ENCODE data around the gene IGF2R.

The IGF2R gene

GRCh38 chr6:159989492-159990480 lies 20.9 kb downstream of the IGF2R start:
- TF ChIP-seq CTCF (IDR thresholded peaks at IDR 0.05; ENCODE audit: low read depth, low read length) = no peak

GRCh38 chr6:159992366-159992765 lies 23.5 kb downstream of the IGF2R start:
- TF ChIP-seq CTCF (IDR thresholded peaks at IDR 0.05; ENCODE audit: low read depth, low read length) = no peak

More at GRCh38 chr6:159989492-159990480, 20.9 kb downstream of the IGF2R start:
- H3K4me3 ChIP-seq (ENCODE audit: low read depth, low read length) = no peak overlapping the region

GRCh38 chr6:159995405-159995804 lies 26.5 kb downstream of the IGF2R start:
- no peak overlapping the region for H3K4me3 ChIP-seq (ENCODE audit: low read depth, low read length)
- TF ChIP-seq CTCF (IDR thresholded peaks at IDR 0.05; ENCODE audit: low read depth, low read length) = no peak

More at GRCh38 chr6:159992366-159992765, 23.5 kb downstream of the IGF2R start:
- H3K4me3 ChIP-seq (ENCODE audit: low read depth, low read length) = no peak overlapping the region

GRCh38 chr6:159996087-159996622 lies 27.3 kb downstream of the IGF2R start:
- TF ChIP-seq CTCF (IDR thresholded peaks at IDR 0.05; ENCODE audit: low read depth, low read length) = no peak
- no peak overlapping the region for H3K4me3 ChIP-seq (ENCODE audit: low read depth, low read length)

- no peak overlapping the region for H3K4me3 ChIP-seq (ENCODE audit: low read depth, low read length)
- no peak for TF ChIP-seq CTCF (IDR thresholded peaks at IDR 0.05; ENCODE audit: low read depth, low read length)
Measured at GRCh38 chr6:159996626-159997497, 28.0 kb downstream of the IGF2R start.

GRCh38 chr6:159997498-159998101 lies 28.7 kb downstream of the IGF2R start:
- H3K4me3 ChIP-seq (ENCODE audit: low read depth, low read length) = no peak overlapping the region
- TF ChIP-seq CTCF (IDR thresholded peaks at IDR 0.05; ENCODE audit: low read depth, low read length) = no peak

All from WI38 (cell line).